HG02884 (cell line): Measurements from ENCODE around the gene DNASE1L2.
"Not testable (repeated sequence)": the region's sequence is repeated elsewhere in the genome, so short reads cannot be mapped to it uniquely, and the experiment has no call there.

Experiments used
- ATAC-seq: cut with Tn5 transposase; IDR thresholded peaks from one replicate; pipeline ENCODE4 v1.9.1; 2021; ENCODE audit warnings: mild to moderate bottlenecking, moderate library complexity; ENCODE audit not compliant: unreplicated experiment

DNASE1L2 gene

GRCh38 chr16:2238150-2238837, 2.0 kb downstream of the DNASE1L2 start:
- ATAC-seq = no peak

- no peak for ATAC-seq
Observed at GRCh38 chr16:2238838-2239675, 2.8 kb downstream of the DNASE1L2 start.

- not testable (repeated sequence) for ATAC-seq
Observed at GRCh38 chr16:2240331-2240730, 4.1 kb downstream of the DNASE1L2 start.

- no peak for ATAC-seq
Observed at GRCh38 chr16:2242598-2242997, 6.4 kb downstream of the DNASE1L2 start.

GRCh38 chr16:2243031-2243528, 6.8 kb downstream of the DNASE1L2 start:
- ATAC-seq = no peak

- no peak for ATAC-seq
Observed at GRCh38 chr16:2243781-2244180, 7.5 kb downstream of the DNASE1L2 start.

GRCh38 chr16:2244301-2244700, 8.1 kb downstream of the DNASE1L2 start:
- no peak for ATAC-seq

GRCh38 chr16:2244926-2245795, 8.9 kb downstream of the DNASE1L2 start:
- ATAC-seq = no peak

- no peak for ATAC-seq
Observed at GRCh38 chr16:2246301-2246885, 10.1 kb downstream of the DNASE1L2 start.

GRCh38 chr16:2250652-2251295, 14.5 kb downstream of the DNASE1L2 start:
- no peak for ATAC-seq

GRCh38 chr16:2251296-2252111, 15.3 kb downstream of the DNASE1L2 start, which contains the start of gene ECI1:
ECI1 (minus strand) TSS chr16:2251587; CDS start chr16:2251566, 21 bp downstream.
- ATAC-seq = peak; percentile 75

GRCh38 chr16:2252806-2253148, 16.5 kb downstream of the DNASE1L2 start:
- no peak for ATAC-seq

- ATAC-seq = no peak
Observed at GRCh38 chr16:2253293-2253692, 17.0 kb downstream of the DNASE1L2 start.

- no peak for ATAC-seq
Observed at GRCh38 chr16:2256531-2257140, 20.4 kb downstream of the DNASE1L2 start.

- no peak for ATAC-seq
Observed at GRCh38 chr16:2257726-2258125, 21.5 kb downstream of the DNASE1L2 start.

- not testable (repeated sequence) for ATAC-seq
Observed at GRCh38 chr16:2258530-2258929, 22.3 kb downstream of the DNASE1L2 start.

GRCh38 chr16:2260250-2260649, 24.0 kb downstream of the DNASE1L2 start:
- ATAC-seq = no peak

GRCh38 chr16:2263026-2263425, 26.8 kb downstream of the DNASE1L2 start:
- not testable (repeated sequence) for ATAC-seq

- not testable (repeated sequence) for ATAC-seq
Observed at GRCh38 chr16:2266887-2267286, 30.6 kb downstream of the DNASE1L2 start.
